SK-N-SH treated with all-trans-retinoic acid at 6 μM for 48 hours (cell line): ENCODE results near the gene FAM228B.
"Not testable (repeated sequence)": the region's sequence is repeated elsewhere in the genome, so short reads cannot be mapped to it uniquely, and the experiment has no call there.

ENCODE experiments used
- ATAC-seq: fragments of 200-7000 bp; cut with Tn5 transposase; 3 replicates; pipeline ENCODE4 v1.9.1; 2020; ENCODE audit warnings: mild to moderate bottlenecking, moderate library complexity
- ARNTL ChIP-seq: fragments of 450-650 bp; formaldehyde crosslinking; IDR thresholded peaks from 2 replicates; pipeline ENCODE4 v1.5.0; 2020; ENCODE audit warnings: low read depth, mild to moderate bottlenecking, moderate library complexity, borderline replicate concordance
- BACH2 ChIP-seq: fragments of 250-450 bp; sonication (Bioruptor Pico); IDR thresholded peaks from 2 replicates; pipeline ENCODE4 v1.9.0; 2021; ENCODE audit warnings: mild to moderate bottlenecking, borderline replicate concordance
- CREB5 ChIP-seq: fragments of 250-450 bp; sonication (Bioruptor Pico); IDR thresholded peaks from 2 replicates; pipeline ENCODE4 v1.5.1; 2020; ENCODE audit warnings: low read depth, mild to moderate bottlenecking, moderate library complexity
- CSDC2 ChIP-seq: fragments of 250-450 bp; sonication (Bioruptor Pico); IDR thresholded peaks from 2 replicates; pipeline ENCODE4 v1.5.0; 2020; ENCODE audit warnings: mild to moderate bottlenecking, moderate library complexity
- CSRNP3 ChIP-seq: fragments of 250-450 bp; sonication (Bioruptor Pico); IDR thresholded peaks from 2 replicates; pipeline ENCODE4 v1.5.1; 2021; ENCODE audit warnings: mild to moderate bottlenecking, moderate library complexity
- ESRRG ChIP-seq: fragments of 250-450 bp; sonication (Bioruptor Pico); IDR thresholded peaks from 2 replicates; pipeline ENCODE4 v1.6.1; 2021; ENCODE audit warnings: mild to moderate bottlenecking
- GLIS3 ChIP-seq: fragments of 250-450 bp; sonication (Bioruptor Pico); IDR thresholded peaks from 2 replicates; pipeline ENCODE4 v1.5.0; 2020; ENCODE audit warnings: mild to moderate bottlenecking, moderate library complexity
- ISL1 ChIP-seq: fragments of 250-450 bp; sonication (Bioruptor Pico); IDR thresholded peaks from 2 replicates; pipeline ENCODE4 v2.1.2; 2022; ENCODE audit warnings: mild to moderate bottlenecking, moderate library complexity
- OSR1 ChIP-seq: fragments of 250-450 bp; sonication (Bioruptor Pico); IDR thresholded peaks from 2 replicates; pipeline ENCODE4 v1.8.0; 2022; ENCODE audit warnings: moderate library complexity, mild to moderate bottlenecking, inconsistent platforms
- PATZ1 ChIP-seq: fragments of 250-450 bp; sonication (Bioruptor Pico); IDR thresholded peaks from 2 replicates; pipeline ENCODE4 v1.8.0; 2020; ENCODE audit warnings: mild to moderate bottlenecking, moderate library complexity, borderline replicate concordance
- RARB ChIP-seq: fragments of 250-450 bp; sonication (Bioruptor Pico); IDR thresholded peaks from 2 replicates; pipeline ENCODE4 v1.8.0; 2021; ENCODE audit warnings: mild to moderate bottlenecking, moderate library complexity
- SNAI2 ChIP-seq: fragments of 250-450 bp; sonication (Bioruptor Pico); IDR thresholded peaks from 2 replicates; pipeline ENCODE4 v1.5.0; 2020; ENCODE audit warnings: mild to moderate bottlenecking, moderate library complexity
- TOX ChIP-seq: fragments of 250-450 bp; sonication (Bioruptor Pico); IDR thresholded peaks from 2 replicates; pipeline ENCODE4 v1.8.0; 2021; ENCODE audit warnings: mild to moderate bottlenecking, moderate library complexity, borderline replicate concordance
- ZC3H10 ChIP-seq: fragments of 250-450 bp; sonication (Bioruptor Pico); IDR thresholded peaks from 2 replicates; pipeline ENCODE4 v1.5.1; 2021; ENCODE audit warnings: mild to moderate bottlenecking, moderate library complexity
- ZFP3 ChIP-seq: fragments of 250-450 bp; sonication (Bioruptor Pico); IDR thresholded peaks from 2 replicates; pipeline ENCODE4 v1.5.0; 2020; ENCODE audit warnings: mild to moderate bottlenecking, moderate library complexity
- ZFP30 ChIP-seq: fragments of 450-650 bp; formaldehyde crosslinking; IDR thresholded peaks from 2 replicates; pipeline ENCODE4 v1.5.0; 2022; ENCODE audit warnings: mild to moderate bottlenecking, moderate library complexity
- ZNF70 ChIP-seq: fragments of 450-650 bp; formaldehyde crosslinking; IDR thresholded peaks from 2 replicates; pipeline ENCODE4 v1.5.0; 2020; ENCODE audit warnings: mild to moderate bottlenecking, moderate library complexity
- ZNF8 ChIP-seq: fragments of 450-650 bp; formaldehyde crosslinking; IDR thresholded peaks from 2 replicates; pipeline ENCODE4 v1.5.0; 2020; ENCODE audit warnings: mild to moderate bottlenecking, moderate library complexity

Gene FAM228B

GRCh38 chr2:24189551-24189950, 66.3 kb downstream of the FAM228B start:
- no peak for TF ChIP-seq CSRNP3 (CRISPR knock-in tag)
- no peak for ATAC-seq

GRCh38 chr2:24190503-24190902, 67.2 kb downstream of the FAM228B start:
- no peak for ATAC-seq
- no peak for TF ChIP-seq PATZ1 (CRISPR knock-in tag)
- TF ChIP-seq GLIS3 (CRISPR knock-in tag) = no peak
- TF ChIP-seq BACH2 (CRISPR knock-in tag) = no peak
- TF ChIP-seq ZNF8 (CRISPR knock-in tag) = no peak
- no peak for TF ChIP-seq TOX (CRISPR knock-in tag)
- TF ChIP-seq SNAI2 (CRISPR knock-in tag) = no peak
- TF ChIP-seq ESRRG (CRISPR knock-in tag) = no peak
- TF ChIP-seq OSR1 (CRISPR knock-in tag) = no peak
- no peak for TF ChIP-seq ZC3H10 (CRISPR knock-in tag)

GRCh38 chr2:24191156-24191555, 67.9 kb downstream of the FAM228B start:
- no peak for ATAC-seq

GRCh38 chr2:24191848-24192247, 68.6 kb downstream of the FAM228B start:
- TF ChIP-seq ZNF8 (CRISPR knock-in tag) (no peak), CSDC2 (CRISPR knock-in tag) (no peak), ZC3H10 (CRISPR knock-in tag) (no peak), BACH2 (CRISPR knock-in tag) (no peak), ARNTL (CRISPR knock-in tag) (no peak), ZFP3 (CRISPR knock-in tag) (no peak), ZFP30 (no peak), CSRNP3 (CRISPR knock-in tag) (no peak), ISL1 (CRISPR knock-in tag) (no peak), ZNF70 (CRISPR knock-in tag) (no peak), RARB (no peak), GLIS3 (CRISPR knock-in tag) (no peak)
- TF ChIP-seq, all 23 proteins: peak for 0
- ATAC-seq = no peak

More at GRCh38 chr2:24191156-24191555, 67.9 kb downstream of the FAM228B start:
- TF ChIP-seq ZFP3 (CRISPR knock-in tag) (no peak), TOX (CRISPR knock-in tag) (no peak), CSRNP3 (CRISPR knock-in tag) (no peak), OSR1 (CRISPR knock-in tag) (no peak), CREB5 (CRISPR knock-in tag) (no peak), BACH2 (CRISPR knock-in tag) (no peak), ESRRG (CRISPR knock-in tag) (no peak)

GRCh38 chr2:24197213-24197612, 73.9 kb downstream of the FAM228B start:
- ATAC-seq = not testable (repeated sequence)
